HEK293T (cell line): ENCODE data around the gene PIGU.

Experiments
- CTCF ChIA-PET: fragments of 350-600 bp; formaldehyde crosslinking; extraction: SDS; loops from one replicate; lab custom pipeline; 2021; ENCODE audit warnings: antibody characterized with exemption, inconsistent platforms; lab: Yijun Ruan, JAX
- POLR2A ChIA-PET: fragments of 350-600 bp; formaldehyde crosslinking; extraction: SDS; loops from one replicate; lab custom pipeline; 2020; ENCODE audit warnings: antibody characterized with exemption, inconsistent platforms; lab: Yijun Ruan, JAX
- DNase-seq: peaks from one replicate; pipeline ENCODE4 v3.0.0; 2012; ENCODE audit warnings: mixed read lengths; ENCODE audit errors: extremely low spot score
- ARNT ChIP-seq: fragments of 450-650 bp; IDR thresholded peaks from 2 replicates; pipeline ENCODE4 v1.6.1; 2017; ENCODE audit warnings: mild to moderate bottlenecking
- BHLHE40 ChIP-seq: fragments of 450-650 bp; IDR thresholded peaks from 2 replicates; pipeline ENCODE4 v1.6.1; 2016; ENCODE audit warnings: mild to moderate bottlenecking, moderate library complexity, borderline replicate concordance
- CTBP1 ChIP-seq: fragments of 450-650 bp; IDR thresholded peaks from 2 replicates; pipeline ENCODE4 v1.6.1; 2016; ENCODE audit warnings: borderline replicate concordance
- ELF4 ChIP-seq: fragments of 450-650 bp; IDR thresholded peaks from 2 replicates; pipeline ENCODE4 v1.6.1; 2017; ENCODE audit warnings: antibody characterized with exemption
- FOXA1 ChIP-seq: fragments of 450-650 bp; IDR thresholded peaks from 2 replicates; pipeline ENCODE4 v1.6.1; 2016; ENCODE audit warnings: mild to moderate bottlenecking
- FOXK2 ChIP-seq: fragments of 450-650 bp; IDR thresholded peaks from 2 replicates; pipeline ENCODE4 v1.6.1; 2016; ENCODE audit warnings: mild to moderate bottlenecking
- FOXM1 ChIP-seq: fragments of 450-650 bp; IDR thresholded peaks from 2 replicates; pipeline ENCODE4 v1.6.1; 2017; ENCODE audit warnings: mild to moderate bottlenecking, borderline replicate concordance
- HDGF ChIP-seq: fragments of 450-650 bp; IDR thresholded peaks from 2 replicates; pipeline ENCODE4 v1.6.1; 2017; ENCODE audit warnings: antibody characterized with exemption, borderline replicate concordance
- L3MBTL2 ChIP-seq: fragments of 450-650 bp; conservative IDR thresholded peaks from 2 replicates; pipeline ENCODE4 v1.6.1; 2016; ENCODE audit warnings: mild to moderate bottlenecking
- LEF1 ChIP-seq: fragments of 450-650 bp; IDR thresholded peaks from 2 replicates; pipeline ENCODE4 v1.6.1; 2017; ENCODE audit warnings: mild to moderate bottlenecking, borderline replicate concordance
- NFRKB ChIP-seq: fragments of 450-650 bp; IDR thresholded peaks from 2 replicates; pipeline ENCODE4 v1.6.1; 2016; ENCODE audit warnings: mild to moderate bottlenecking, moderate library complexity
- SP1 ChIP-seq: fragments of 450-650 bp; IDR thresholded peaks from 2 replicates; pipeline ENCODE4 v1.6.1; 2017
- SUZ12 ChIP-seq: fragments of 450-650 bp; IDR thresholded peaks from 2 replicates; pipeline ENCODE4 v1.6.1; 2016; ENCODE audit warnings: mild to moderate bottlenecking
- TARDBP ChIP-seq: fragments of 450-650 bp; IDR thresholded peaks from 2 replicates; pipeline ENCODE4 v1.6.1; 2016
- ZNF384 ChIP-seq: fragments of 450-650 bp; IDR thresholded peaks from 2 replicates; pipeline ENCODE4 v1.6.1; 2016
- TF ChIP-seq, protein P1 (sequence below): fragments of 450-650 bp; IDR thresholded peaks from 2 replicates; pipeline ENCODE4 v1.6.1; 2016

The PIGU gene

DNA sequence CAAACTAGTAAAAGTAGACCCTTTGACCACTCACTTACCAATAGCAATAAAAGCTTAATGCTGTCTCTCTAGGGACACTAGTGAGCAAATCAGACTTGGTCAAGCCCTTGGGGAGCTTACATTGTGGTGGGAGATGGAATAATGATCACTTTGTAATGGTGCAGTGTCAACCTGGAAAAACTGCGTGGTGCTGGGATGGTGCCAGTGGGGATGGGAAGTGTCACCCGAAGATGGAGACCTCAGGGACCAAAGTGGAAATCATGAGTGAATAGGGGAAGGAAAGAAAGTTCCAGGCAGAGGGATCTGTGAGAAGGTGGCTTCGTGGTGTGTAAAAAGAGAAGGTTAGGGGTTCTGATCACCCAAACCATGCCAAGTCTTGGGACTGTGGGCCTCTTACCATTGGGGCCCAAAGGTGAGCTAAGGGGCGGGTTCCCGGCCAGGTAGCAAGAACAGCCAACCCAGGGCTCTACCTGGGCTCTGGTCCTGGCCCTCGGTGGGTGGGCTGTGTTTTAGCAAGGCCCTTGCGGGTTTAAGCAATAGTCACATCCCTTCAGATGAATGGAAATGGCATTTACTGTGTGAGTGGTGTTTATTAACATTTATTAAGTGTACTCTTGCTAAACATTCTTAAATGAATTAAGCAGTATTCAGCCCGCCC, 145.2 kb downstream of the PIGU start:
- DNase-seq, result no peak
- ChIA-PET POLR2A (interaction anchor here (3.0 kb wide), 1 partner anchor 15 kb away, joined by 13 read pairs; the partner anchor contains the start of gene DYNLRB1), CTCF (interaction anchor here (0.6 to 1.7 kb wide), 3 partner anchors 9 to 614 kb away, joined by 3 to 5 read pairs (median 3); no protein-coding TSS in a partner anchor)
- TF ChIP-seq FOXA1 (no peak), LEF1 (no peak), NFRKB (no peak), HDGF (no peak), ZNF384 (no peak)

DNA sequence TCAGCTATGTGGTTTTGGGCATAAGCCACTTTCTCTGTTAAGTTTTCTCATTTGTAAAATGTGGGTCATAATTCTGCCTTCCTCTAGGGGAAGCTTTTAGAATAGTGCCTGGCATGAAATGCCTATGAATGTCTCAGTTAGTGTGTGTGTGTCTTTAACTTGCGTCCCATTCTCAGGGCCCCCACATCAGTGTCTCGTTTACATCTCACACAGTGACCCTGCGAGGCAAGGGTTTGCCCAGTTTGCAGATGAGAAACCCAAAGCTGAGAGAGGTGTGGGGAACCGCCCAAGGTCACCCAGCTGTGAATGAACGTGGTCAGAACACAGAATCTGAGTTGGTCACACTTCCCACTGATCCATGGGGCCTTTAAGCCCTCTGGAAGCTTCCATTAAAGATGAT, 146.6 kb downstream of the PIGU start:
- ChIA-PET POLR2A (interaction anchor here (3.0 kb wide), 1 partner anchor 14 kb away, joined by 13 read pairs; the partner anchor contains the start of gene DYNLRB1), CTCF (interaction anchor here (0.6 kb wide), 1 partner anchor 13 kb away, joined by 4 read pairs; no protein-coding TSS in a partner anchor)
- no peak for DNase-seq
- no peak for TF ChIP-seq CTBP1
- no peak for TF ChIP-seq FOXA1
- TF ChIP-seq TARDBP, result no peak
- no peak for TF ChIP-seq HDGF
- no peak for TF ChIP-seq ARNT
- TF ChIP-seq, protein P1, sequence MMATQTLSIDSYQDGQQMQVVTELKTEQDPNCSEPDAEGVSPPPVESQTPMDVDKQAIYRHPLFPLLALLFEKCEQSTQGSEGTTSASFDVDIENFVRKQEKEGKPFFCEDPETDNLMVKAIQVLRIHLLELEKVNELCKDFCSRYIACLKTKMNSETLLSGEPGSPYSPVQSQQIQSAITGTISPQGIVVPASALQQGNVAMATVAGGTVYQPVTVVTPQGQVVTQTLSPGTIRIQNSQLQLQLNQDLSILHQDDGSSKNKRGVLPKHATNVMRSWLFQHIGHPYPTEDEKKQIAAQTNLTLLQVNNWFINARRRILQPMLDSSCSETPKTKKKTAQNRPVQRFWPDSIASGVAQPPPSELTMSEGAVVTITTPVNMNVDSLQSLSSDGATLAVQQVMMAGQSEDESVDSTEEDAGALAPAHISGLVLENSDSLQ, result no peak
- TF ChIP-seq BHLHE40, result no peak
- no peak for TF ChIP-seq SUZ12
- no peak for TF ChIP-seq LEF1
- no peak for TF ChIP-seq ZNF384
- no peak for TF ChIP-seq L3MBTL2
- TF ChIP-seq FOXM1, result no peak
- TF ChIP-seq FOXK2, result no peak
- no peak for TF ChIP-seq ELF4
- TF ChIP-seq NFRKB, result no peak
- no peak for TF ChIP-seq SP1

DNA sequence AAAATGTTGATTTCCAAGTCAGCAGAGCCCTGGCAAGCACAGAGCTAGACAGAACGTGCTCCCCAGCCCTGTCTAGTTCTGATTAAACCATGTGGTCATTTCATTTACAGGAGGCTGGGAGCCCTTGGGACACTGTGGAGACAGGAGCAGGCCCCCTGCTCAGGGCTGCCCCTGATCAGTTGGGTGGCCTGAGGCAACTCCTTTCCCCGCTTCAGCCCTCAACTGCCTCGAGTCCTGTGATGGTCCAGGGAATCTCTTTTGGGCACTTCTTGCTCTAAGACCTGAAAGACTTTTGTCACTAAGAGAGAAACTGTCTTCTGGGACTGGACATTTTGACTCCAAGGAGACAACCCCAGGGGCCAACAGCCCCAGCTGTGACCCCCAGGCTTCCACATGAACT, 147.2 kb downstream of the PIGU start:
- CTCF ChIA-PET, result interaction anchor here (0.7 kb wide), 1 partner anchor 18 kb away, joined by 6 read pairs; no protein-coding TSS in a partner anchor
- POLR2A ChIA-PET, result interaction anchor here (3.0 kb wide), 1 partner anchor 13 kb away, joined by 13 read pairs; the partner anchor contains the start of gene DYNLRB1
- no peak for DNase-seq
- TF ChIP-seq FOXK2, result no peak
- no peak for TF ChIP-seq ARNT
- TF ChIP-seq FOXA1, result no peak
- no peak for TF ChIP-seq ZNF384
- TF ChIP-seq SP1, result no peak
- no peak for TF ChIP-seq CTBP1
- TF ChIP-seq NFRKB, result no peak
- TF ChIP-seq, protein P1, result no peak
- TF ChIP-seq TARDBP, result no peak
- TF ChIP-seq BHLHE40, result no peak
- no peak for TF ChIP-seq ELF4
- no peak for TF ChIP-seq FOXM1
- no peak for TF ChIP-seq L3MBTL2
- TF ChIP-seq SUZ12, result no peak
- no peak for TF ChIP-seq LEF1
- TF ChIP-seq HDGF, result no peak

DNA sequence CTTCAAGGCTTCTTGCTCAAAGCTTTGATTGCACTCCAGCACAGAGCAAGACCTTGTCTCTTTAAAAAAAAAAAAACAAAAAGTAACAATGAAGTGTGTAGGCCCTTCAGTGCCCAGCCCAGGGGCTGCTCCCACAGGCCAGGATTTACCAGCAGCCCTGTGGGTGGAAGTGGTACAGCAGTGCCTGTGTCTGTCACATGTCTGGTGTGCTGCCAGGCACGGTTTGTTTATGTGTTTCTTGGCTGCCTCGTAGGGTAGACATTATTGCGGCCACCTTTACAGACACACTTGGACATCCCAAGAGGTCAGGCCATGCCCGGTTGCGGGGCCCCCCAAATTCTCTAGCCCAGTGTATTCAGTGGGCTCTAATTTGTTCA, 148.0 kb downstream of the PIGU start:
- ChIA-PET CTCF (interaction anchor here (0.7 kb wide), 1 partner anchor 17 kb away, joined by 6 read pairs; no protein-coding TSS in a partner anchor), POLR2A (no interaction called here)
- TF ChIP-seq ARNT, result no peak
- no peak for TF ChIP-seq NFRKB
- TF ChIP-seq CTBP1, result no peak
- TF ChIP-seq SUZ12, result no peak
- TF ChIP-seq ZNF384, result no peak
- TF ChIP-seq FOXM1, result no peak
- no peak for TF ChIP-seq L3MBTL2
- no peak for TF ChIP-seq ELF4
- no peak for TF ChIP-seq TARDBP
- TF ChIP-seq HDGF, result no peak
- TF ChIP-seq, protein P1, result no peak
- no peak for TF ChIP-seq FOXK2
- no peak for DNase-seq

DNA sequence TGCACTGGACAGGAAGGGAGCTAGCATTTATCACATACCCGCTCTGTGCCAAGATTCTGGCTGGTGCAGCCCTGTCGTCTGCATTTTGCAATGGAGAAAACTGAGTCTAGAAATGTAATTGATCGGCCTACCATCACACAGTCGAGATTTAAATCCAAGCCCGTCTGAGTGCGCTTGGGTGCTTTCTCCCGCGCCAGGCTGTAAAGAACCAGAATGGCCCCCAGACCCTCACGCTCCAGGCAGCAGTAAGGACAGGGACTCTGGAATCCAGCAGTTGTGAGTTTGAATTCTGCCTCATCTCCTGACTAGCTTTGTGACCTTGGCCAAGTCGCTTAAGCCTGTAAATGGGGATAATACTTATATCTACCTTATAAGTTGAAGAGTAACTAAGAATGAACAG, 149.9 kb downstream of the PIGU start:
- POLR2A ChIA-PET, result interaction anchor here (1.0 kb wide), 1 partner anchor 11 kb away, joined by 3 read pairs; the partner anchor contains the start of gene DYNLRB1
- TF ChIP-seq FOXA1 (no peak), BHLHE40 (no peak), ARNT (no peak), LEF1 (no peak), FOXM1 (no peak), SP1 (no peak), SUZ12 (no peak), ZNF384 (no peak), L3MBTL2 (no peak), HDGF (no peak), CTBP1 (no peak), TARDBP (no peak), NFRKB (no peak), FOXK2 (no peak)
- TF ChIP-seq, protein P1, result no peak
- no peak for DNase-seq
- CTCF ChIA-PET, result interaction anchor here (1.2 kb wide), 1 partner anchor 214 kb away, joined by 3 read pairs; no protein-coding TSS in a partner anchor
